Epithelial cell of proximal tubule (primary cell): ENCODE results near the gene TM2D3. TPM values are rescaled to one million over a fixed set of nuclear protein-coding genes. Genes with fewer than 3 reads are reported as not detected.
A peak's percentile ranks its signal among the peaks of the same experiment; 100 is the strongest.

Experiments used
- DNase-seq: peaks from one replicate; pipeline ENCODE4 v3.0.0-alpha.2; 2011; ENCODE audit warnings: low read depth
- H3K4me3 ChIP-seq: 2 replicates; pipeline ENCODE4 v1.5.1; 2011; ENCODE audit warnings: low read depth, mild to moderate bottlenecking, low read length
- CTCF ChIP-seq: conservative IDR thresholded peaks from 2 replicates; pipeline ENCODE4 v1.5.1; 2012; ENCODE audit warnings: low read depth, mild to moderate bottlenecking, low read length
- total RNA-seq: library from RNA; depleted of rRNA; stranded (reverse); fragments of >200 nt; gene quantifications from 2 replicates; pipeline ENCODE4 v1.2.3, GENCODE V29; 2015

TM2D3 gene
- total RNA-seq, 1 donor from 2014 or later, result 22.3 TPM

DNA sequence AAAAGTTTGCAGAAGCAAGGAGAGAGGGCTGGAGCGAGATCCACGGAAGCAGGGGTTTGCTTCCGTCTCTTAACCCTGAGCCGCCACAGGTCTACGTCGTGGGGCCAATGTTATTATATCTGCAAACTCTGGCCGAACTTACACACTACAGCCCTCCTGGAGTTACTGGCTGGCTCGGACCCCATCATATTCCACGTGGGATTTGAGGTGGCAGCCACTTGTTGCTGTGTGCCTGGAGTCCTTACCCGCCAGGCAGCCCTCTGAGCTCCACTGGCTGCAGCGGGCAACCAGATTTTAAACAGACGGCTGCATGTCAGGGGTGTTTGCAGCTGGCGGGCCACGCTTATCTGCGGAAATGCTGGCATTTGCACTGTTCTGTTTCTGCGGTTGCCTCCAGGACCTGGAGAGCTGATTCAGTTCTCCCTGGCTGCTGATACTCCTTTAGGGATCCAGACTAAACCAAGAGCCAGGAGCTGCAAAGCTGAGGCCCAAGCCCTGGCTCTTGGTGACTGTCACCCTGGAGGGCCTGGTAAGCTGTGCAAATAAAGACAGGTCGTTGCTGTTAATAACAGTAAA lies 34.7 kb downstream of the TM2D3 start:
- DNase-seq, result no peak
- TF ChIP-seq CTCF, result no peak
- H3K4me3 ChIP-seq, result no peak overlapping the region

DNA sequence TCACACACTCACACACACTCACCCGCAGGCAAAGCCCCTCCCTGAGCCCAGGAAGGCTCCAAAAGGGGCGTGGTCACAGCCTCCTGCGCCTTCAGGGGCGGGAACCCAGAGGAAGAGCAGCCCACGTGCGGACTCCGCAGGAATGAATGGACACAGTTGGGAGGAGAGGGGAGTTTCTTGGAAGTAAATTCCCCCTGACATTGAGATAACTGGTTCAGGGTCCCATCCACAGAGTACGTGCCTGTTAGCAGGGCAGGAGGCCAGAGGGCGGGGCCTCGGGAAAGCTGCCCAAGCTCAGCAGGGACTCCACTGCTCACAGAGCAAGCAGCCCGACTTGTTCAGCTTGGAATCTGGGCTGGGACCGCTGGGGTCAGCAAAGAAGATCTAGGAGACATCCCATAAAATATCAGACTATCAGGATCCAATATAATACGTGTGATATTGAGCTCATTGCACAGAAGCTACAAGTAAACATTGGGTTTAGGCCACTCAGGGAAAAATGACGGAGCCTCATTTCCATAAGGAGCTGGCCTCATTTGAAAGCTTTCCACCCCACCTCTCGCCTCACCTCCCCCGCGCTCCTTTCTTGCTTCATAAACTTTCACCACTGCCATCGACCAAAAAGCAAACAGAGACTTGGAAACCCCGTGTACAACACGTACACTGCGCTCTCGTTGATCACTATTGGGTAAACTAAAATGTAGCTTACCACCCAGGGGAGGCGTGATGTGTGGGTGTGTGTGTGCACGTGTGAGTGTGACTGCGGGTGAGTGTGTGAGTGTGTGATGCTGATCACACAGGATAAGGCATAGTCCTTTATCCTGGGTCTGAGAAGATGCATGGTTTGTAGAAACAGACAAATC lies 36.0 kb downstream of the TM2D3 start:
- H3K4me3 ChIP-seq, result peak overlapping the region; percentile 33
- no peak for TF ChIP-seq CTCF
- no peak for DNase-seq

DNA sequence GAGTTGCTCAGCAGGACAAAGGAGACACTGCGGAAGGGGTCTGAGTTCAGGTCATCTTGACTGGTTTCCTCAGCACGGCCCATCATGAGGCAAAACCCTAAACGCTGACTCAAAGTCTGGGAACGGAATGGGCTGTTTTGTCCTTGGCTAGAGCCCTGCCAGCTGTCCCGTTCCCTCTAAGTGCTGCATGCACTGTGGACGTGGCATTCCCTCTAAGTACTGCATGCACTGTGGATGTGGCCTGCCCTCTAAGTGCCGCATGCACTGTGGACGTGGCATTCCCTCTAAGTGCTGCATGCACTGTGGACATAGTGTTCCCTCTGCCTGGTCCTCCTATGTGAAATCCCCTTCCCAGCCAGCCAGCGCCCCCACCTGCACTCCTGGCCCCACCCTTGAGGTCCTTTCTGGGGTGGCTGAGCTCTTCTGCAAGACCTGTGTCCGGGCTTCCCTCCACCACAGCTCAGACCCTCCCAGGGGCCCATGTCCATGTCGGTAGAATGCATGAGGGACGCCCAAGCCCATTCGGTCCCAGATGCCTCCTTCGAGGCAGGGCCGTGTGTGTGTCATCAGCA lies 36.7 kb downstream of the TM2D3 start:
- DNase-seq, result no peak
- no peak overlapping the region for H3K4me3 ChIP-seq
- no peak for TF ChIP-seq CTCF

DNA sequence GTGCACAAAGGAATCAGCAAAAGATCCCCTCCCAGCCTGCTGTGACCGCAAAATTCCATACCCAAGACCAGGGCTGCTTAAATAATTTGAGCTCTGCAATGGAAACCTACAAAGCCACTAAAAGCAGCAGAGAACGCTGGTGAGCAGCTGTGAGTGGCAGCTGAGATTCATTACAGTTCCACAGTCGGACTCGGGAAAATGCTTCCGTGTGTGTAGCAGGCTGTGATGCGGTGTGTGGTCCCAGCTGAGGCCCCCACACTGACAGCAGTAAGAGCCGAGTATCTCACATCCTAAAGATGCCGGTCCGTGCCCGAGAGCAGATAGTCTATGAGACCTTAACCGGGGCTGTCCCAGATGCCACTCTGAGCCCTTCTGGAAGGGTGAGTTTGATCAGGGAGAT lies 37.4 kb downstream of the TM2D3 start:
- H3K4me3 ChIP-seq, result no peak overlapping the region
- no peak for DNase-seq
- no peak for TF ChIP-seq CTCF

GRCh38 chr15:101614001-101614585 lies 38.1 kb downstream of the TM2D3 start:
- DNase-seq, result no peak
- no peak overlapping the region for H3K4me3 ChIP-seq
- no peak for TF ChIP-seq CTCF

DNA sequence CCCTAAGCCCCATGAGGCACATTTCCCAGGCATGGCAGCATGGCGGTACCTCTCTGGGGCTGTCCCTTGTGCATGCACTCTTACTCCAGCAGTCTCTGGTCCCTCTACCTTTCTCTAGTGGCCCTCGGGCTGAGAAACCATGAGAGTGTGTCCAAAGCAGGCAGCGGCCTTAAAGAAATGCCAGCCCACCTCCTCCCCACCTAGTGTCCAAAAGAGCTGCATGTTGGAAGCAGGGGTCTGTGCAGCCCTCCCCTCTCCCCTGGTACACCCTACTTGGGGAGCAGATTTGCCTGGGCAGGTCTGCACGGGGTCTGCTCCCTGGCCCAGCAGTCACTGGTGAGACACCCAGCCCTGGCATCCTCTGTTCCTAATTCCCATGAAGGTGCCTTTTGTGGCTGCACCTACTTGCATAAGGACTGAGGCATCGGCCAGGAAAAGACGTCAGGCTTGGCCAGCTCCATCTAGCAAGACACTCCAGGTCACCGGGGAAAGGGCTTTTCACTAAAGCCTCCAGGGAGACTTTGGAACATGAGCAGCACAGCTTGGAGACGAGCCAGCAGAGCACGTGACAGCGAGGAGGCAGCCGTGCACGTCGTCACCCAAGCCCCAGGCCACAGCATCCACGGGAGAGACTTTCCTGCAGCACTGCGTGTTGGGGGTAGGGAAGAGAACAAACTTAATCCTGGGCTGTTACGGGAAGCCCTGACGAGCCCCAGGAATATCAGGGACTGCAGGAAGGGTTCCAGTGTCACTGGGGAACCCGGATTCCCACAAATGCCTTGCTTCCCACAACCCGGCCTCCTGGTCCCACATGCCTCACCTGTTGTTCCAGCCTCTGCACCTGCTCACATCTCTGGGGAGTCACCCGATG lies 38.8 kb downstream of the TM2D3 start:
- peak; percentile 46 for DNase-seq
- H3K4me3 ChIP-seq, result no peak overlapping the region
- TF ChIP-seq CTCF, result no peak
